H1 (cell line): ENCODE data around the gene C5AR2. TPM values are rescaled to one million over a fixed set of nuclear protein-coding genes. Genes with fewer than 3 reads are reported as not detected.
"Not testable (repeated sequence)": the region's sequence is repeated elsewhere in the genome, so short reads cannot be mapped to it uniquely, and the experiment has no call there.

Experiments
- CTCF ChIA-PET: fragments of 300-600 bp; sonication (Branson Sonifier 250); formaldehyde crosslinking; loops from one replicate; lab custom pipeline; 2021; ENCODE audit not compliant: partially characterized antibody; lab: Charles Lee
- POLR2A ChIA-PET: fragments of 300-600 bp; sonication (Branson Sonifier 250); formaldehyde crosslinking; loops from one replicate; lab custom pipeline; 2021; ENCODE audit warnings: inconsistent platforms; ENCODE audit not compliant: partially characterized antibody; lab: Charles Lee
- DNase-seq, 2 experiments: peaks; one replicate each; pipeline versions ENCODE4 v3.0.0 to v3.0.0-alpha.2; 2010 to 2022; ENCODE audit warnings: low spot score in 2 of 2, low read depth in 1 of 2, mixed read lengths in 1 of 2
- FAIRE-seq: peaks from 2 replicates; lab custom pipeline; 2011; peaks lifted over from hg19 to GRCh38; lab: Jason Lieb, UNC
- H2AFZ ChIP-seq: 2 replicates; pipeline ENCODE4 v1.8.1; 2012; ENCODE audit warnings: low read length, inconsistent platforms
- H2AK5ac ChIP-seq: 2 replicates; pipeline ENCODE4 v1.6.1; 2013; ENCODE audit warnings: low read depth, low read length
- H2BK120ac ChIP-seq: replicated peaks from 2 replicates; pipeline ENCODE3; 2013; ENCODE audit warnings: low read depth, low read length, inconsistent platforms
- H2BK12ac ChIP-seq: 2 replicates; pipeline ENCODE4 v1.6.1; 2013; ENCODE audit warnings: low read depth, low read length
- H2BK15ac ChIP-seq: 2 replicates; pipeline ENCODE4 v1.6.1; 2013; ENCODE audit warnings: low read length
- H2BK20ac ChIP-seq: 2 replicates; pipeline ENCODE4 v1.6.1; 2013; ENCODE audit warnings: low read length
- H2BK5ac ChIP-seq: 2 replicates; pipeline ENCODE4 v1.6.1; 2013; ENCODE audit warnings: low read depth, low read length
- H3K14ac ChIP-seq: 2 replicates; pipeline ENCODE4 v1.6.1; 2013; ENCODE audit warnings: inconsistent platforms; ENCODE audit not compliant: insufficient read length
- H3K18ac ChIP-seq: 2 replicates; pipeline ENCODE4 v1.6.1; 2013; ENCODE audit warnings: low read length; ENCODE audit errors: extremely low read depth
- H3K23ac ChIP-seq: 2 replicates; pipeline ENCODE4 v1.6.1; 2013; ENCODE audit warnings: inconsistent platforms; ENCODE audit not compliant: insufficient read length
- H3K23me2 ChIP-seq: 2 replicates; pipeline ENCODE4 v1.6.1; 2013; ENCODE audit warnings: low read depth, low read length
- H3K27ac ChIP-seq: 2 replicates; pipeline ENCODE4 v1.6.1; 2011; ENCODE audit warnings: low read depth, low read length, inconsistent platforms
- H3K27me3 ChIP-seq, 4 experiments: replicated peaks in 1 of 4; 1 replicate in 1 of 4; 2 replicates in 3 of 4; pipeline versions ENCODE4 v1.6.1 to v1.8.1; 2011 to 2013; ENCODE audit warnings: low read length in 3 of 4, mild to moderate bottlenecking in 3 of 4, inconsistent platforms in 2 of 4, mixed read lengths in 2 of 4, moderate library complexity in 1 of 4; ENCODE audit not compliant: control insufficient read depth in 3 of 4, insufficient read depth in 3 of 4; ENCODE audit errors: extremely low read depth in 1 of 4
- H3K36me3 ChIP-seq, 4 experiments: 2 replicates each; pipeline versions ENCODE4 v1.6.1 to v1.8.1; 2011 to 2013; ENCODE audit warnings: mild to moderate bottlenecking in 4 of 4, low read length in 3 of 4, moderate library complexity in 2 of 4, control low read depth in 1 of 4, inconsistent platforms in 1 of 4; ENCODE audit not compliant: insufficient read depth in 4 of 4, control insufficient read depth in 2 of 4
- H3K4ac ChIP-seq: replicated peaks from 2 replicates; pipeline ENCODE3; 2013; ENCODE audit warnings: low read length, low read depth, mixed read lengths, inconsistent platforms; ENCODE audit not compliant: insufficient read length
- H3K4me1 ChIP-seq, 4 experiments: replicated peaks in 1 of 4; 1 replicate in 1 of 4; 2 replicates in 3 of 4; pipeline versions ENCODE4 v1.6.1 to v1.8.1; 2011 to 2013; ENCODE audit warnings: low read length in 3 of 4, inconsistent platforms in 2 of 4, mixed read lengths in 1 of 4; ENCODE audit not compliant: insufficient read depth in 4 of 4, control insufficient read depth in 3 of 4
- H3K4me2 ChIP-seq, 2 experiments: 2 replicates each; pipeline versions ENCODE4 v1.6.1 to v1.8.1; 2011 to 2013; ENCODE audit warnings: low read depth in 2 of 2, low read length in 2 of 2, control low read depth in 1 of 2, inconsistent platforms in 1 of 2, mild to moderate bottlenecking in 1 of 2; ENCODE audit not compliant: insufficient read depth in 1 of 2
- H3K4me3 ChIP-seq, 4 experiments: fragments of 200-600, 300-600 bp in 1 of 4; sonication (generic), shearing (Covaris generic), sonication (Bioruptor Twin) in 1 of 4; 2 replicates each; pipeline versions ENCODE4 v1.5.1 to v1.8.1; 2011 to 2016; ENCODE audit warnings: low read length in 4 of 4, low read depth in 3 of 4, control low read depth in 2 of 4, inconsistent platforms in 2 of 4, mild to moderate bottlenecking in 2 of 4, mixed read lengths in 1 of 4, moderate library complexity in 1 of 4; ENCODE audit not compliant: insufficient read depth in 2 of 4; ENCODE audit errors: extremely low read depth in 1 of 4
- H3K56ac ChIP-seq: replicated peaks from 2 replicates; pipeline ENCODE3; 2013; ENCODE audit warnings: low read depth, mild to moderate bottlenecking, mixed read lengths, low read length, inconsistent platforms; ENCODE audit not compliant: insufficient read length
- H3K79me1 ChIP-seq: 2 replicates; pipeline ENCODE4 v1.6.1; 2013; ENCODE audit warnings: low read depth, low read length, control low read depth
- H3K79me2 ChIP-seq, 2 experiments: 2 replicates each; pipeline versions ENCODE4 v1.6.1 to v1.8.1; 2012 to 2013; ENCODE audit warnings: low read length in 2 of 2, mild to moderate bottlenecking in 2 of 2, inconsistent platforms in 1 of 2; ENCODE audit not compliant: insufficient read depth in 2 of 2, control insufficient read depth in 1 of 2
- H3K9ac ChIP-seq, 4 experiments: replicated peaks in 1 of 4; 1 replicate in 1 of 4; 2 replicates in 3 of 4; pipeline versions ENCODE4 v1.6.1 to v1.8.1; 2011 to 2013; ENCODE audit warnings: low read depth in 3 of 4, low read length in 3 of 4, control low read depth in 2 of 4, mild to moderate bottlenecking in 2 of 4, moderate library complexity in 2 of 4, inconsistent platforms in 1 of 4; ENCODE audit errors: extremely low read depth in 1 of 4
- H3K9me3 ChIP-seq, 2 experiments: 2 replicates each; pipeline versions ENCODE4 v1.6.1 to v1.8.1; 2012 to 2013; ENCODE audit warnings: mild to moderate bottlenecking in 2 of 2, moderate library complexity in 2 of 2, control low read depth in 1 of 2, inconsistent platforms in 1 of 2, low read depth in 1 of 2, low read length in 1 of 2, mixed read lengths in 1 of 2; ENCODE audit not compliant: insufficient read depth in 2 of 2
- H4K20me1 ChIP-seq, 2 experiments: replicated peaks in 1 of 2; 2 replicates each; pipeline versions ENCODE3 to v1.8.1; 2011 to 2013; ENCODE audit warnings: inconsistent platforms in 2 of 2, low read length in 2 of 2, mild to moderate bottlenecking in 1 of 2; ENCODE audit not compliant: insufficient read depth in 2 of 2, control insufficient read depth in 1 of 2
- H4K5ac ChIP-seq: 2 replicates; pipeline ENCODE4 v1.6.1; 2013; ENCODE audit warnings: low read length, low read depth, mixed read lengths, inconsistent platforms; ENCODE audit not compliant: insufficient read length
- H4K8ac ChIP-seq: 2 replicates; pipeline ENCODE4 v1.8.0; 2013; ENCODE audit warnings: mild to moderate bottlenecking, moderate library complexity, low read length, inconsistent platforms; ENCODE audit not compliant: insufficient read depth; ENCODE audit errors: extremely low read depth
- H4K91ac ChIP-seq: replicated peaks from 2 replicates; pipeline ENCODE3; 2013; ENCODE audit warnings: low read length, mixed read lengths, inconsistent platforms; ENCODE audit not compliant: insufficient read length
- WGBS, 2 experiments: shearing (Covaris generic) in 1 of 2; methylation state at CpG; one replicate each; pipeline versions ENCODE4 v1.1.6 to v1.1.7; 2013 to 2015; ENCODE audit warnings: low lambda C conversion rate in 2 of 2, mixed read lengths in 2 of 2, inconsistent platforms in 1 of 2, low coverage in 1 of 2, missing lambda C conversion rate in 1 of 2; ENCODE audit not compliant: insufficient replicate concordance in 2 of 2, insufficient coverage in 1 of 2, insufficient read length in 1 of 2; ENCODE audit errors: extremely low coverage in 1 of 2, missing lambda C conversion rate in 1 of 2; 5-methylcytosine and 5-hydroxymethylcytosine counted together
- polyA plus RNA-seq, 7 experiments: library from polyadenylated mRNA; depleted of rRNA in 3 of 7; stranded (reverse) in 5 of 7; unstranded in 2 of 7; fragments of >200 nt in 5 of 7; fragments of 200-250 nt in 2 of 7; gene quantifications; 1 replicate in 5 of 7; 2 replicates in 1 of 7; 4 replicates in 1 of 7; pipeline versions ENCODE4 v1.2.1 to v1.2.3, GENCODE V29; 2011 to 2013; ENCODE audit warnings: missing spikeins in 2 of 7, mixed read lengths in 2 of 7
- total RNA-seq: library from RNA; stranded (reverse); fragmentation: NEBNext Ultra II Directional; extraction: Animal tissue kit (Norgen Biotek cat#: 25700); gene quantifications from 2 replicates; pipeline ENCODE4 v1.2.1, GENCODE V29; 2021

Gene C5AR2
- total and polyA plus RNA-seq, 2 of the 8 experiments (the other 6 are each of a cell fraction or from before 2014, with no cell fraction given) = 0.08 to 0.15 TPM

GRCh38 chr19:47365455-47365854, 33.5 kb downstream of the C5AR2 start:
- H3K4me1 ChIP-seq, H3K27ac ChIP-seq, H3K18ac ChIP-seq, H2AFZ ChIP-seq, H4K5ac ChIP-seq, H3K14ac ChIP-seq, H2BK5ac ChIP-seq, H3K27me3 ChIP-seq, H3K4me2 ChIP-seq, H3K23ac ChIP-seq, H3K9me3 ChIP-seq, H3K79me1 ChIP-seq, FAIRE-seq, H3K4me3 ChIP-seq, H3K9ac ChIP-seq, H4K8ac ChIP-seq, H2BK15ac ChIP-seq, H2BK120ac ChIP-seq, H4K91ac ChIP-seq, H3K23me2 ChIP-seq, H3K79me2 ChIP-seq, H3K4ac ChIP-seq, DNase-seq, H2AK5ac ChIP-seq, H3K56ac ChIP-seq, H2BK12ac ChIP-seq, H2BK20ac ChIP-seq: not testable (repeated sequence)
- H4K20me1 ChIP-seq = peaks cover 3 to 10% of the 10 kb centered on the region in 2 experiments
- WGBS, 2 experiments = 98% methylated on average over 8 of the region's 10 CpGs; no CpG with 5 or more reads in 1 of the 2 experiments
- POLR2A ChIA-PET = interaction anchor here (0.6 to 0.8 kb wide), 3 partner anchors 10 to 24 kb away, joined by 3 read pairs; no protein-coding TSS in a partner anchor
- CTCF ChIA-PET = interaction anchor here (0.6 to 2.4 kb wide), 4 partner anchors 26 to 151 kb away, joined by 3 to 7 read pairs (median 4); no protein-coding TSS in a partner anchor
- peaks cover 23 to 61% (median 47%) of the 10 kb centered on the region in 4 experiments for H3K36me3 ChIP-seq
